GM12878 (cell line): ENCODE measurements around the gene NDUFV2. TPM values are rescaled to one million over a fixed set of nuclear protein-coding genes. Genes with fewer than 3 reads are reported as not detected.

Source experiments
- BACH1 ChIP-seq: fragments of 450-650 bp; IDR thresholded peaks from 2 replicates; pipeline ENCODE4 v1.6.1; 2017; ENCODE audit warnings: mild to moderate bottlenecking, borderline replicate concordance
- CEBPB ChIP-seq, 2 experiments: fragments of 150-350 bp in 1 of 2; IDR thresholded peaks; 2 replicates each; pipeline ENCODE4 v1.6.1; 2012 to 2014; ENCODE audit warnings: low read depth in 2 of 2, low read length in 2 of 2, borderline replicate concordance in 1 of 2, inconsistent platforms in 1 of 2
- CHD4 ChIP-seq: fragments of 200-600 bp; sonication (generic); IDR thresholded peaks from 2 replicates; pipeline ENCODE4 v1.6.1; 2016; ENCODE audit warnings: mild to moderate bottlenecking
- CTCF ChIP-seq, 3 experiments: IDR thresholded peaks in 2 of 3; conservative IDR thresholded peaks in 1 of 3; 2 replicates each; pipeline ENCODE4 v1.5.1; 2011; ENCODE audit warnings: low read depth in 3 of 3, low read length in 3 of 3, mild to moderate bottlenecking in 3 of 3, control low read depth in 2 of 3, moderate library complexity in 2 of 3, inconsistent platforms in 1 of 3, mixed read lengths in 1 of 3; ENCODE audit not compliant: control insufficient read depth in 2 of 3, insufficient read depth in 1 of 3; ENCODE audit errors: extremely low read depth in 1 of 3
- E2F8 ChIP-seq: fragments of 450-650 bp; IDR thresholded peaks from 2 replicates; pipeline ENCODE4 v1.6.1; 2018; ENCODE audit warnings: mild to moderate bottlenecking, low read depth, moderate library complexity; ENCODE audit not compliant: partially characterized antibody
- ETV6 ChIP-seq, 2 experiments: fragments of 450-650 bp in 1 of 2; IDR thresholded peaks in 1 of 2; conservative IDR thresholded peaks in 1 of 2; 2 replicates each; pipeline ENCODE4 v1.6.1; 2014; ENCODE audit warnings: antibody characterized with exemption in 1 of 2, borderline replicate concordance in 1 of 2, low read depth in 1 of 2, mild to moderate bottlenecking in 1 of 2, moderate library complexity in 1 of 2
- GABPA ChIP-seq: IDR thresholded peaks from 2 replicates; pipeline ENCODE4 v1.6.1; 2014; ENCODE audit warnings: antibody characterized with exemption, low read depth, mild to moderate bottlenecking, inconsistent platforms
- HSF1 ChIP-seq: fragments of 150-350 bp; IDR thresholded peaks from 2 replicates; pipeline ENCODE4 v1.6.1; 2014; ENCODE audit warnings: mild to moderate bottlenecking, low read depth, low read length
- IRF5 ChIP-seq: fragments of 450-650 bp; IDR thresholded peaks from 2 replicates; pipeline ENCODE4 v1.6.1; 2017; ENCODE audit warnings: borderline replicate concordance
- NFXL1 ChIP-seq: fragments of 450-650 bp; IDR thresholded peaks from 2 replicates; pipeline ENCODE4 v1.6.1; 2017; ENCODE audit warnings: antibody characterized with exemption, mild to moderate bottlenecking, borderline replicate concordance
- POU2F2 ChIP-seq: IDR thresholded peaks from 3 replicates; pipeline ENCODE4 v1.6.1; 2011; ENCODE audit warnings: low read depth, mild to moderate bottlenecking, low read length, borderline replicate concordance
- TAF1 ChIP-seq: IDR thresholded peaks from 2 replicates; pipeline ENCODE4 v1.6.1; 2011; ENCODE audit warnings: mild to moderate bottlenecking, low read depth, low read length, borderline replicate concordance
- TBL1XR1 ChIP-seq: IDR thresholded peaks from 2 replicates; pipeline ENCODE4 v1.6.1; 2012; ENCODE audit warnings: low read depth, low read length, improper control_type of control experiment
- ZNF207 ChIP-seq: fragments of 450-650 bp; IDR thresholded peaks from 2 replicates; pipeline ENCODE4 v1.6.1; 2014; ENCODE audit warnings: antibody characterized with exemption, mild to moderate bottlenecking, borderline replicate concordance
- polyA plus RNA-seq, 11 experiments: library from polyadenylated mRNA; depleted of rRNA in 4 of 11; unstranded in 6 of 11; stranded (reverse) in 5 of 11; fragments of >200 nt; fragmentation: Nextera tagmentation in 4 of 11; fragmentation: Illumina TruSeq in 1 of 11; extraction: Ambion mirVana in 4 of 11; extraction: Trizol in 1 of 11; gene quantifications; 1 replicate in 1 of 11; 2 replicates in 10 of 11; pipeline versions ENCODE4 v1.2.1 to v1.2.3, GENCODE V29; 2011 to 2016; ENCODE audit warnings: inconsistent platforms in 2 of 11, missing spikeins in 2 of 11, low read depth in 1 of 11
- total RNA-seq, 4 experiments: library from RNA; depleted of rRNA in 3 of 4; stranded (reverse); fragments of >200 nt in 3 of 4; fragmentation: Illumina TruSeq in 1 of 4; extraction: Trizol in 1 of 4; gene quantifications; 2 replicates each; pipeline versions ENCODE4 v1.2.1 to v1.2.3, GENCODE V29; 2013 to 2021

NDUFV2 gene
- total and polyA plus RNA-seq, 10 of the 15 experiments (the other 5 are each of a cell fraction or from before 2014, with no cell fraction given), result 236 to 590 (median 321) TPM

- TF ChIP-seq GABPA, result 0 out of 2 replicates have a peak, but pooled peaks have one; percentile 46
- no peak for TF ChIP-seq CTCF (IDR thresholded peaks at IDR 0.05 in 2 of 3, conservative IDR thresholded peaks at IDR 0.05 in 1 of 3; ENCODE audit: control insufficient read depth in 2 of 3, extremely low read depth in 1 of 3, insufficient read depth in 1 of 3, low read depth in 3 of 3, low read length in 3 of 3)
- TF ChIP-seq ETV6 (conservative IDR thresholded peaks at IDR 0.05 in 1 of 2, IDR thresholded peaks at IDR 0.05 in 1 of 2; ENCODE audit: borderline replicate concordance in 1 of 2, low read depth in 1 of 2), result 0 out of 4 replicates have a peak, but pooled peaks of 1 of the 2 experiments have one; percentile 8
- no peak for TF ChIP-seq NFXL1
- peak; percentile 47; the same call in 1 of the 2 replicates for TF ChIP-seq ZNF207
- peak; percentile 96 for TF ChIP-seq BACH1
- TF ChIP-seq CEBPB (IDR thresholded peaks at IDR 0.05; ENCODE audit: borderline replicate concordance in 1 of 2, low read depth in 2 of 2, low read length in 2 of 2), result no peak
- TF ChIP-seq TBL1XR1, result peak; percentile 51; the same call in 1 of the 2 replicates
- TF ChIP-seq TAF1, result 0 out of 2 replicates have a peak, but pooled peaks have one; percentile 47
- TF ChIP-seq POU2F2, result peak; percentile 68; the same call in 1 of the 3 replicates
- TF ChIP-seq E2F8, result no peak
- TF ChIP-seq CHD4, result no peak
- peak; percentile 86; the same call in 1 of the 2 replicates for TF ChIP-seq HSF1
- no peak for TF ChIP-seq IRF5
Measured at GRCh38 chr18:9136315-9137155, 34.0 kb downstream of the NDUFV2 start, which contains the start of gene ANKRD12 (continued).
